ENCODE results near the gene EZH2.

DNA sequence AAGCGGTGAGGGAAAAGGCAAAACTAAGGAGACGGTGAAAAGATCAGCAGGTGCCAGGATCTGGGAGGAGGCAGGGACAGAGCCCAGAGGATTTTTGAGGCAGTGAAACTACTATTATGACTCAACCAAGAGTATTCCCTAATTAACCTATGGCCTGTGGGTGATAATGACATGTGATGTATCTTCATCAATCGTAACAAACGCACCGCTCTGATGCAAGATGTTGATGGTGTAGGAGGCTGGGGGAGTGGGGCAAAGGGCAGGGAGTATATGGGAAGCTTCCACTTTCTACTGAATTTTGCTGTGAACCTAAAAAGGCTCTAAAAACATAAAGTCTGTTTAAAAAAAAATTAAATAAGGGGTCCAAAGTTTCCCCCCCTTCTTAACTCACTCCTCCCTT, 25.5 kb upstream of the EZH2 start:
- TF ChIP-seq POLR2A (IDR thresholded peaks at IDR 0.05) = no peak
- TF ChIP-seq, protein P1, sequence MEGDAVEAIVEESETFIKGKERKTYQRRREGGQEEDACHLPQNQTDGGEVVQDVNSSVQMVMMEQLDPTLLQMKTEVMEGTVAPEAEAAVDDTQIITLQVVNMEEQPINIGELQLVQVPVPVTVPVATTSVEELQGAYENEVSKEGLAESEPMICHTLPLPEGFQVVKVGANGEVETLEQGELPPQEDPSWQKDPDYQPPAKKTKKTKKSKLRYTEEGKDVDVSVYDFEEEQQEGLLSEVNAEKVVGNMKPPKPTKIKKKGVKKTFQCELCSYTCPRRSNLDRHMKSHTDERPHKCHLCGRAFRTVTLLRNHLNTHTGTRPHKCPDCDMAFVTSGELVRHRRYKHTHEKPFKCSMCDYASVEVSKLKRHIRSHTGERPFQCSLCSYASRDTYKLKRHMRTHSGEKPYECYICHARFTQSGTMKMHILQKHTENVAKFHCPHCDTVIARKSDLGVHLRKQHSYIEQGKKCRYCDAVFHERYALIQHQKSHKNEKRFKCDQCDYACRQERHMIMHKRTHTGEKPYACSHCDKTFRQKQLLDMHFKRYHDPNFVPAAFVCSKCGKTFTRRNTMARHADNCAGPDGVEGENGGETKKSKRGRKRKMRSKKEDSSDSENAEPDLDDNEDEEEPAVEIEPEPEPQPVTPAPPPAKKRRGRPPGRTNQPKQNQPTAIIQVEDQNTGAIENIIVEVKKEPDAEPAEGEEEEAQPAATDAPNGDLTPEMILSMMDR (IDR thresholded peaks at IDR 0.05) = no peak
- no peak for TF ChIP-seq EP300 (IDR thresholded peaks at IDR 0.05; ENCODE audit: low read depth)
- no peak for TF ChIP-seq POLR2AphosphoS5 (IDR thresholded peaks at IDR 0.05)

Measured in transverse colon (tissue), 4 donors.